ENCODE data around the gene UBE2O.

Gene UBE2O

GRCh38 chr17:76394166-76394565, 58.8 kb downstream of the UBE2O start:
- no peak overlapping the region for H3K4me3 ChIP-seq (replicated peaks; ENCODE audit: low read depth, low read length)
- TF ChIP-seq CTCF (IDR thresholded peaks at IDR 0.05; ENCODE audit: low read length, missing control alignments), result no peak
- no peak for DNase-seq (ENCODE audit: low read depth)

DNA sequence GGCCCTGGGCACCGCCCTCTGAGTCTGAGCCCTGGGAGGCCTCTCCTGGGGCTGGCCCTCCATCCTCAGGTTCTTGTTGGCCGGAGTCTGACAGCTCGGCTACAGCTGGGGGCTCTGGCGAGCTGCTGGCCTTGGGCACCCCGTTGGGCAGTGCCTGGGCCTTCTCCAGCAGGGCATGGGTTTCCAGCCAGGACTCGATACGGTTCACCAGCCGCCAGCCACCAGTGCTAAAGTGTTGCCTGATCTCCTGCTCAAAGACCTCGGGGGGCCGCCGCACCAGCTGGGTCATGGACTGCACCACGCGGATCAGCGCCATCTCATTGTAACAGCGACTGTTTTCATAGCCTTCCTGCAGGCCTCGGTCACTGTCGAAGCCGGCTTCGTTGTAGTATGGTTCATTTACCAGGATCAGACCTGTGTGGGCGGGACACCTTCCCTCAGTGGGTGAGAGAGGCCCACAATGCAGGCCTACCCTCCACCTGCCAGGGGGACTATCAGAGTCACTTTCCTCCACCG, 61.7 kb downstream of the UBE2O start:
- H3K4me3 ChIP-seq (replicated peaks; ENCODE audit: low read depth, low read length), result no peak overlapping the region
- TF ChIP-seq CTCF (IDR thresholded peaks at IDR 0.05; ENCODE audit: low read length, missing control alignments), result no peak
- no peak for DNase-seq (ENCODE audit: low read depth)

DNA sequence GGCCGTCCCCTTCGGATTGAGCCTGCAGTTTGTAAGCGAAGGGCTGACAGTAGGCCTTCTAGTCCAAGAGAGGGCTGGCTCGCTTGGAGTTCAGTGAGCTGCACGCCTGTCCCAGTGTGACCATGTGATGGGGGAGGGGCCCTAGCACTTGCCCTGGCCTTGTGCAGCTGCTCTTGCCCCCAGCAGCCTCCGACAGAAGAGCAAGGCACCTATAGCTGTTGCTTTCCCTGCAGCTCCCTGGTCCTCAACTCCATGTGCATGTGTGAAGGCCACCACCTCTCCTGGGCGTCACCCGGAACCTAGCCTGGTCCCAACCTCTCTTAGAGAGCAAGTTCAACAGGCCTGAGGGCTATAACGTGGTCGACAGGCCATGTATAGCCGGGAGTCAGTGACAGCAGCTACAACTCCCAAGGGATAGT, 62.9 kb downstream of the UBE2O start:
- H3K4me3 ChIP-seq (replicated peaks; ENCODE audit: low read depth, low read length), result no peak overlapping the region
- DNase-seq (ENCODE audit: low read depth), result no peak
- no peak for TF ChIP-seq CTCF (IDR thresholded peaks at IDR 0.05; ENCODE audit: low read length, missing control alignments)

GRCh38 chr17:76388966-76389888, 63.7 kb downstream of the UBE2O start:
- no peak for DNase-seq (ENCODE audit: low read depth)
- TF ChIP-seq CTCF (IDR thresholded peaks at IDR 0.05; ENCODE audit: low read length, missing control alignments), result peak; percentile 10
- H3K4me3 ChIP-seq (replicated peaks; ENCODE audit: low read depth, low read length), result no peak overlapping the region

GRCh38 chr17:76386966-76387765, 65.8 kb downstream of the UBE2O start:
- no peak for DNase-seq (ENCODE audit: low read depth)
- no peak for TF ChIP-seq CTCF (IDR thresholded peaks at IDR 0.05; ENCODE audit: low read length, missing control alignments)
- H3K4me3 ChIP-seq (replicated peaks; ENCODE audit: low read depth, low read length), result no peak overlapping the region

DNA sequence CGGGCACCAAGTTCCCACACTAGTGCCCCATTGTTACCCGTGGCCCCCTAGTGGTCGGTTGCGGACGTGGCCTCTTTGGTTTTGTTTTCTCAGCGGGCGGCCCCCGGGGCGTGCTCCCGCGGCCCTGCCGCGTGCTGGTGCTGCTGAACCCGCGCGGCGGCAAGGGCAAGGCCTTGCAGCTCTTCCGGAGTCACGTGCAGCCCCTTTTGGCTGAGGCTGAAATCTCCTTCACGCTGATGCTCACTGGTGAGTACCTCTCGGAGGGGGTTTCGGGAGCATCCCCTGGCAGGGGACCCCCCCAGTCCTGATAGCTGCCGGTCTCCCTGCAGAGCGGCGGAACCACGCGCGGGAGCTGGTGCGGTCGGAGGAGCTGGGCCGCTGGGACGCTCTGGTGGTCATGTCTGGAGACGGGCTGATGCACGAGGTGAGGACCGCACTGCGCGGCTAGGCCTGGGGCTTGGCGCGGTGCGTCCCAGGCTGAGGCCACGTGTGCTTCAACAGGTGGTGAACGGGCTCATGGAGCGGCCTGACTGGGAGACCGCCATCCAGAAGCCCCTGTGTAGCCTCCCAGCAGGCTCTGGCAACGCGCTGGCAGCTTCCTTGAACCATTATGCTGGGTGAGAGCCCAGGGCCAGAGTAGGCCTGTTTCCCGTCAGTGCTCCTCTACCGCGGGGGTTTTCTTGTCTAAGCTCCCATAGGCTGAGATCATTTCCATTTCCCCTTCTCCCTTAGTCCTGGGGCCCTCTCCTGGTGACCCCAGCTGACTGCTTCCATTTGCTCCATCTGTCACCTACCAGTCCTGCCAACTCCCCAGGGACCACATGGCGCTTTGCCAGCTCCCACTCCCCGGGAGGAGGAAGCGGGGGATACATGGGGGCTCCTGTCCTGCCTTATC, 66.8 kb downstream of the UBE2O start:
- peak; percentile 85 for DNase-seq (ENCODE audit: low read depth)
- H3K4me3 ChIP-seq (replicated peaks; ENCODE audit: low read depth, low read length), result peak overlapping the region; percentile 54
- TF ChIP-seq CTCF (IDR thresholded peaks at IDR 0.05; ENCODE audit: low read length, missing control alignments), result peak; percentile 74

All from fibroblast of pulmonary artery (primary cell).